Measurements from ENCODE around the gene AMACR.

DNA sequence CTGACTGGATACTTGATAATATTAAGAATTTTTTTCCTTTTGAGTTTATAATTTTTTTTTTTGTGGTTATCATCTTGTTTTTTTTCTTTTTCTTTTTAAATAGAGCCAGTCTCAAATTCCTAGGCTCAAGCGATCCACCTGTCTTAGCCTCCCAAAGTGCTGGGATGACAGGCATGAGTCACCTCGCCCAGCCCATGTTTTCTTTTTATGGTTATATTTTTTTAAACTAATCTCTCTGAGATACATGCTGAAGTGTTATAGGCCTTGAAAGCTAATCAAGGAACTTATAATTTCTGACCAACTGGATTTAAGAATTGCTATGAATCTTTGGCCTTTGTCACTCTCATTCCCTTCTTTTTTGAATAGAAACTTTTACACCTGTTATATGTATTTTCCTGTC, 6.8 kb upstream of the AMACR start:
- TF ChIP-seq, protein P1, sequence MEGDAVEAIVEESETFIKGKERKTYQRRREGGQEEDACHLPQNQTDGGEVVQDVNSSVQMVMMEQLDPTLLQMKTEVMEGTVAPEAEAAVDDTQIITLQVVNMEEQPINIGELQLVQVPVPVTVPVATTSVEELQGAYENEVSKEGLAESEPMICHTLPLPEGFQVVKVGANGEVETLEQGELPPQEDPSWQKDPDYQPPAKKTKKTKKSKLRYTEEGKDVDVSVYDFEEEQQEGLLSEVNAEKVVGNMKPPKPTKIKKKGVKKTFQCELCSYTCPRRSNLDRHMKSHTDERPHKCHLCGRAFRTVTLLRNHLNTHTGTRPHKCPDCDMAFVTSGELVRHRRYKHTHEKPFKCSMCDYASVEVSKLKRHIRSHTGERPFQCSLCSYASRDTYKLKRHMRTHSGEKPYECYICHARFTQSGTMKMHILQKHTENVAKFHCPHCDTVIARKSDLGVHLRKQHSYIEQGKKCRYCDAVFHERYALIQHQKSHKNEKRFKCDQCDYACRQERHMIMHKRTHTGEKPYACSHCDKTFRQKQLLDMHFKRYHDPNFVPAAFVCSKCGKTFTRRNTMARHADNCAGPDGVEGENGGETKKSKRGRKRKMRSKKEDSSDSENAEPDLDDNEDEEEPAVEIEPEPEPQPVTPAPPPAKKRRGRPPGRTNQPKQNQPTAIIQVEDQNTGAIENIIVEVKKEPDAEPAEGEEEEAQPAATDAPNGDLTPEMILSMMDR (IDR thresholded peaks at IDR 0.05; ENCODE audit: poor library complexity, severe bottlenecking), result no peak
- no peak for TF ChIP-seq EZH2 (IDR thresholded peaks at IDR 0.05; ENCODE audit: borderline replicate concordance, insufficient read depth, low read length, poor library complexity, severe bottlenecking)
- no peak for TF ChIP-seq TAF1 (IDR thresholded peaks at IDR 0.05; ENCODE audit: low read depth)
- no peak for TF ChIP-seq REST (IDR thresholded peaks at IDR 0.05; ENCODE audit: borderline replicate concordance)
